Activated CD8-positive, alpha-beta memory T cell treated with anti-CD3 and anti-CD28 coated beads, Interleukin-2, amount 50 U/mL, for 48 hours (primary cell): ENCODE results near the gene ANGPTL7.
"Not testable (repeated sequence)": the region's sequence is repeated elsewhere in the genome, so short reads cannot be mapped to it uniquely, and the experiment has no call there.

Experiments
- DNase-seq: peaks from one replicate; pipeline ENCODE4 v3.0.0-alpha.2; 2020

The ANGPTL7 gene

GRCh38 chr1:11188858-11189451 is at the start of gene ANGPTL7:
Gene ANGPTL7, plus strand, starts transcription at chr1:11189355. Its CDS starts 225 bp downstream, at chr1:11189580.
- no peak for DNase-seq

DNA sequence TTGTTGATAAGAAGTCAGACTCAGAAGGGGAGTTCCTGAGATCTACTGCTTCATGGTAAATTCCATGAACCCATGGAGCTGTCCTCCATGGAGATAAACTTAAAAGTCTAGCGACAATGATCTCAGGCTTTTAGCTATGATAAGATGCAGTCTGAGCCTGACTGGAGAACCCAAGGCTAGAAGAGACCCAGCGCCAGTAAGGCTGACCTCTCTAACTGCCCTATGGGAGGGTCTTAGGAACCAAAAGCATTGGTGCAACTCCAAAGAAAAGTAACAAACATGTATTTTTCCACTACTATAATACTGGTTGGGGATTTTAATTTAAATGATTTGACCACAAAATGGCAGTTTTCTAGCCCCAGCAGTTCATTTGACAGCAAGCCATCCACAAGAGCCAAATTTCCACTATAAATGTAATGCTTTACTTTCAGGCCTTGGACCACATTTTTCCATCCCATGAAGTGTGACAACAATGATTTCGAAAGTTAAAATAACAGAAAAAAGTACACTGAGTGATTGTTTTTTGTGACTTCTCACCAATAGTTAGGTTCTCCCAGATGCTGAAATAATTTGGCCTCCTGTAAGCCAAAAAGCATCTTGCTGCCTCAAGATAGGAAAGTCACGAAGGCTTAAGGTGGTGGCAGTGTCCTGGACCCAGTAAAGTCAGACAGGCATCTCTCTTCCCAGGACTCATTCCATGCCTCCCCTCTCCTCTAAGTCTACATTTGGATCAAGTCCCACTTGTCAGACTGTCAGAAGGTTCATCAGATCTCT is 46.4 kb upstream of the ANGPTL7 start:
- no peak for DNase-seq

DNA sequence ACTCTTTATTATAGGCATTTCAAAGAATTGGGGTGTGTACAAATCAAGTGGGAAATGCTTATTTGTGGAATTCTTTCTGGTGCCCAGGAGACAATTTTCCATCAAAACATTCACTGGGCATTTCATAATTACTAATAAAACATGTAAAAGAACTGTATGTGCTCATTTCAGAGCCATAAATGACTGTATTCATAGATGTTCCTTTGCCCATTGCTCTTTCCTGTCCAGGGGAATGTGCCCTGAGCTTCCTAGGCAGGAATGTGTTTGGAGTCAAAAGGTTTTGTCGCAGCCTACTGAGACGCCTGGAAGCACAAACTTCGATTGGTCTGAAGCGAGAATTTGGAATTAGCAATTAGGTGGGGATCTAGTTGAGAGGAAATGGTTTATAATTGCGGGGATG is 45.8 kb upstream of the ANGPTL7 start:
- DNase-seq: no peak

- no peak for DNase-seq
Observed at GRCh38 chr1:11143907-11144306, 45.2 kb upstream of the ANGPTL7 start.

GRCh38 chr1:11144570-11145256 is 44.4 kb upstream of the ANGPTL7 start:
- DNase-seq: no peak

- no peak for DNase-seq
Observed at GRCh38 chr1:11145741-11146140, 43.4 kb upstream of the ANGPTL7 start.

GRCh38 chr1:11147197-11147770 is 41.9 kb upstream of the ANGPTL7 start:
- no peak for DNase-seq

GRCh38 chr1:11150326-11150725 is 38.8 kb upstream of the ANGPTL7 start:
- DNase-seq: no peak

DNA sequence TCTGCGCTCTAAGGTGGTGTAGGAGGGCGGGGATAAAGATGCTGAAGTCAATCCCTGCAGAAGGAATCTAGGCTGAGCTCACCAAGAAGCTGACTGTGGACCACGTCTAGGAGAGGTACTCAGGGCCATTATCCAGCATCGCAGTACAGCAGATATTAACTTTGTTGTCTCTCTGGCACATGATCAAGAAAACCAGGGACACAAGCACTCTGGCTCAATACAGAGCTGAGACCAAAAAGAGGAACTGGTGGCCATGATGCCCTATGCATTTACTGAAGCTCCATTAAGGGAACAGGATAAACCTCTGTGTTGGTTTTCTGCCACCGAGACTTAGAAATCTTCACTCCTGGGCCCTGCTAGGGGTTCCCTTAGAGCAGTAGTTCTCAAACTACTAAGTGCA is 38.0 kb upstream of the ANGPTL7 start:
- no peak for DNase-seq

- DNase-seq: no peak
Observed at GRCh38 chr1:11151826-11152612, 37.1 kb upstream of the ANGPTL7 start.

DNA sequence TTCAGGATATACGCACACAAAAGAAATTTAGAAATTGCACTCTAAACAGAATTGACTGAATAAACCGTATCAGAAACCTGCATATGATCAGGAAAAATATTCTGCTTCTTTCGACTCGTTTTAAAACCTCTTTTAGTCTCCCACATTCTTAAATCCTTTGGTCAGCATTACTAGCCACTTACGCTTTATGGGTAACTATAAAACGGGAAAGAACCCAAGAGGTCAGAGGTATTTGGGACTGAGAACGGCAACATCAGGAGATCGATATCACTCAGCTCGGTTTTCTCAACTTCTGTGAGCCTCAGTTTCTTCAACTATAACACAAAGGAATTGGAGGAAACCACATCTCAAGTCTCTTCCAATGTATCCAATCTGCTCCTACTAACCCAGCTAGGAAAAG is 36.4 kb upstream of the ANGPTL7 start:
- no peak for DNase-seq

GRCh38 chr1:11153184-11153583 is 36.0 kb upstream of the ANGPTL7 start:
- DNase-seq: no peak

DNA sequence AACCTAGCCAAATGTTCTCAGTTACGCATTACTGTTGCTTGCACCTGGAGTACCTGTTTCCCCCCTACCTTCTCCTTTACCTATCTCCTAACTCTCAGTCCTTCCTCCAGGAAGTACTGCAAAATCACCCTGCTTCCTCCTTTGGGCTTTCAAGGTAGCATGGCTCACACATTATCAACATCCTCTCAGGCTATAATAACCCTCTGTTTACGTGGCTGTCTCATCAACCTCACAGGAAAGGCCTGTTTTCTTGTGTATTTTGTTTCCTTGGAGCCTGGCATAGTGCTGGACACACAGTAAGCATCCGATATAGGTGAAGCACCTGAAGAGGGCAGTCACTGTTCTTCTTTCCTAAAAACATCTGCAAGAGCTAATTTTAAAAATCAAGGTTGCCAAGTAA is 32.7 kb upstream of the ANGPTL7 start:
- no peak for DNase-seq

DNA sequence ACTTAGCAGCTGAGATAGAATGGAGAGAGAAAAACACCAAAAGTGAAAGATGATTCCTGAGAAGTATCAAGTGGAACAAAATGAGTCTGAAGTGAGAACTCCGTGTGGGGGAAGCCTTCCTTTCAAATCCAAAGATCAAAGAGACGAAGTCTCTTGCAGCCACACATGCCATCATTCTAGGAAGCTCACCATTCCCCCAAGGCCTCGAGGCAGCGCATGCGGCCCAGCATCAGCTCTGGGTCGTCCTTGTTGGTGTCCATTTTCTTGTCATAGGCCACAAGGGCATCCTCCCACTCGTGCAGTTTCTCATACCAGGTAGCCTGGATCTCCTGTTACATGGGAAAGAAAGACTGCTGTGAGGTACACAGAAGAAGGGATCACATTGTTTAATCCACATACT is 32.2 kb upstream of the ANGPTL7 start:
- DNase-seq: no peak

- no peak for DNase-seq
Observed at GRCh38 chr1:11157394-11157793, 31.8 kb upstream of the ANGPTL7 start.

DNA sequence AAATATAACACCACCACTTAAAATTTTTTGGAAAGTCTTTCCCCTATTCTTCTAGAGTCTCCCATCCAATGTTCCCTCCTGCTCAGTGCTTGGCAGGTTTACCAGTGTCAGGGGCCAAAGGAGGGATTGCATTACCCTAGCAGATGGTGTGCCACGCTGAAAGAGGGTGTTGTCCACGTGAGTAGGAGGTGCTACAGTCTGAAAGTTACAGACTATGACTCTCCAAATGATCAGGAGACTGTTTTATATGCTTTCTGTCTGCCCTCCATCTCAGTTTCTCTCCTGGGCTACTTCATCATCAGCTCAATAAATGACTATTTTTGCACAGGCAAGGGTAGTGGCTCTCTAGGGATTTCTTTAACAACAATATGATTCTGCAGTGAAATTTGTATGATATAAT is 31.3 kb upstream of the ANGPTL7 start:
- no peak for DNase-seq

DNA sequence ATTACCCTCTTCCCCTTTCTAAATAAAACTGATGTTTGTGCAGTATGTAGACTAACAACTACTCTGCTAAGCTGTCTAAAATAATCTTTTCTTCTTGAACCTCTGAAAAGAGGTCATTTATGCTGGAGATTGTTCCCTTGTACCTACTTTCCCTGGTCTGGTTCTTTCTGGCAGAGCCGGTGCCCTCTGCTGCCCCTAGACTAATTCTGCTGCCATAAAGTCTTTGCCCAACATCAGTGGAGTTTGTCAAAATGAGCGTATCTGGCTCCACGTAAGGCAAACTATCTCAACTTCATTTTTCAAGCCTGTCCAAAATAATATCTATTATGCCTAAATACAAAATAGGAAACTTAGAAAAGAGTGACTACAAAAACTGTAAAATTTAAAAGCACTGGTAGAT is 30.9 kb upstream of the ANGPTL7 start:
- DNase-seq: no peak

- DNase-seq: no peak
Observed at GRCh38 chr1:11158720-11159321, 30.3 kb upstream of the ANGPTL7 start.

- DNase-seq: not testable (repeated sequence)
Observed at GRCh38 chr1:11162752-11163151, 26.4 kb upstream of the ANGPTL7 start.

DNA sequence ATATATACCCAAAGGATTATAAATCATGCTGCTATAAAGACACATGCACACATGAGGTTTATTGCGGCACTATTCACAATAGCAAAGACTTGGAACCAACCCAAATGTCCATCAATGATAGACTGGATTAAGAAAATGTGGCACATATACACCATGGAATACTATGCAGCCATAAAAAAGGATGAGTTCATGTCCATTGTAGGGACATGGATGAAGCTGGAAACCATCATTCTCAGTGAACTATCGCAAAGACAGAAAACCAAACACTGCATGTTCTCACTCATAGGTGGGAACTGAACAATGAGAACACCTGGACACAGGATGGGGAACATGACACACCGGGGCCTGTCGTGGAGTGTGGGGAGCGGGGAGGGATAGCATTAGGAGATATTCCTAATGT is 22.4 kb upstream of the ANGPTL7 start:
- not testable (repeated sequence) for DNase-seq

GRCh38 chr1:11168731-11169130 is 20.4 kb upstream of the ANGPTL7 start:
- DNase-seq: no peak

GRCh38 chr1:11169202-11169601 is 20.0 kb upstream of the ANGPTL7 start:
- DNase-seq: no peak

DNA sequence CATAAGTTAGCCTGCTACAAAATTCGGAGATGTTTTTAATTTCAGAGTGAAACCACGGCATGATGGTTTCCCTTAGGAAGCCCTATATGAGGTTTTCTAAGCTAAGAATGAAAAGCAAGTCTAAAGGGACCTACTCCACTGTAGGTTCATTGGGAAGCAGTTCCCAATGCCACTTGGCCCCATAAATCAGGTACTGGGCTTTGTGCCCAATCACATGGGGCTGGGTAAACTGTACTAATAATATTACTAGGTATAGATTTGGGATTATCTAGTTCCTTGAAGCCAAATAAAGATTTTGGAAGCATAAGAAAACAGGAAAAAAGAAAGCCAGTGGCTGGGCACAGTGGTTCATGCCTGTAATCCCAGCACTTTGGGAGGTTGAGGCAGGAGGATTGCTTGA is 19.1 kb upstream of the ANGPTL7 start:
- DNase-seq: no peak
